GM19193 (cell line): ENCODE results near the gene CACNA1A.

Source experiments
- POLR2A ChIP-seq: IDR thresholded peaks from 4 replicates; pipeline ENCODE4 v1.6.1; 2011; ENCODE audit not compliant: insufficient read depth, insufficient read length; ENCODE audit errors: extremely low read depth

The CACNA1A gene

GRCh38 chr19:13330285-13330684 is 176.0 kb downstream of the CACNA1A start:
- TF ChIP-seq POLR2A, result no peak

- no peak for TF ChIP-seq POLR2A
Measured at GRCh38 chr19:13329766-13330165, 176.5 kb downstream of the CACNA1A start.

GRCh38 chr19:13328241-13328640 is 178.0 kb downstream of the CACNA1A start:
- no peak for TF ChIP-seq POLR2A

- no peak for TF ChIP-seq POLR2A
Measured at GRCh38 chr19:13319526-13319925, 186.8 kb downstream of the CACNA1A start.

GRCh38 chr19:13318190-13318589 is 188.1 kb downstream of the CACNA1A start:
- no peak for TF ChIP-seq POLR2A

- TF ChIP-seq POLR2A, result no peak
Measured at GRCh38 chr19:13315495-13315894, 190.8 kb downstream of the CACNA1A start.

GRCh38 chr19:13314761-13315160 is 191.5 kb downstream of the CACNA1A start:
- no peak for TF ChIP-seq POLR2A

GRCh38 chr19:13313875-13314274 is 192.4 kb downstream of the CACNA1A start:
- no peak for TF ChIP-seq POLR2A

- no peak for TF ChIP-seq POLR2A
Measured at GRCh38 chr19:13309864-13310263, 196.4 kb downstream of the CACNA1A start.

GRCh38 chr19:13303381-13304129 is 202.7 kb downstream of the CACNA1A start:
- TF ChIP-seq POLR2A, result no peak

- TF ChIP-seq POLR2A, result no peak
Measured at GRCh38 chr19:13302526-13303270, 203.6 kb downstream of the CACNA1A start.

GRCh38 chr19:13301627-13302334 is 204.5 kb downstream of the CACNA1A start:
- no peak for TF ChIP-seq POLR2A

- TF ChIP-seq POLR2A, result no peak
Measured at GRCh38 chr19:13300421-13301030, 205.8 kb downstream of the CACNA1A start.

GRCh38 chr19:13299838-13300237 is 206.4 kb downstream of the CACNA1A start:
- no peak for TF ChIP-seq POLR2A
